ENCODE data around the gene VIPR2.
A peak's percentile ranks its signal among the peaks of the same experiment; 100 is the strongest.

GRCh38 chr7:159105832-159106811, 38.5 kb downstream of the VIPR2 start:
- TF ChIP-seq CTCF (conservative IDR thresholded peaks at IDR 0.05) (no peak), EZH2 (IDR thresholded peaks at IDR 0.05; ENCODE audit: low read depth) (0 out of 2 replicates have a peak, but pooled peaks have one; percentile 6)
